Endothelial cell of umbilical vein (primary cell): ENCODE measurements around the gene SH3TC1.

Experiments used
- CTCF ChIP-seq, 2 donors: IDR thresholded peaks; 1 replicate in 1 of 2; 2 replicates in 1 of 2; pipeline ENCODE4 v1.5.1; 2011; ENCODE audit warnings: low read length in 2 of 2, mild to moderate bottlenecking in 2 of 2, moderate library complexity in 2 of 2, control low read depth in 1 of 2, inconsistent platforms in 1 of 2, low read depth in 1 of 2; ENCODE audit not compliant: insufficient read depth in 1 of 2; ENCODE audit errors: extremely low read depth in 1 of 2
- EZH2 ChIP-seq: IDR thresholded peaks from 2 replicates; pipeline ENCODE4 v1.6.1; 2012; ENCODE audit warnings: borderline replicate concordance, low read depth, mild to moderate bottlenecking, moderate library complexity, low read length, inconsistent platforms; ENCODE audit not compliant: severe bottlenecking
- FOS ChIP-seq: IDR thresholded peaks from 2 replicates; pipeline ENCODE4 v1.6.1; 2011; ENCODE audit warnings: mild to moderate bottlenecking, low read length, moderate library complexity, borderline replicate concordance; ENCODE audit not compliant: insufficient read depth
- GATA2 ChIP-seq: IDR thresholded peaks from 2 replicates; pipeline ENCODE4 v1.7.0; 2011; ENCODE audit warnings: low read depth, mild to moderate bottlenecking, moderate library complexity, mixed read lengths, low read length; ENCODE audit not compliant: insufficient read length, insufficient read depth
- JUN ChIP-seq: IDR thresholded peaks from 2 replicates; pipeline ENCODE4 v1.6.1; 2011; ENCODE audit warnings: borderline replicate concordance, low read depth; ENCODE audit not compliant: insufficient read length, insufficient read depth
- MYC ChIP-seq: IDR thresholded peaks from one replicate; pipeline ENCODE4 v1.6.1; 2011; ENCODE audit warnings: mild to moderate bottlenecking, low read depth, low read length
- POLR2A ChIP-seq: IDR thresholded peaks from 2 replicates; pipeline ENCODE4 v1.6.1; 2012; ENCODE audit warnings: low read depth, mild to moderate bottlenecking, control low read depth, low read length
- POLR2AphosphoS5 ChIP-seq: IDR thresholded peaks from 2 replicates; pipeline ENCODE4 v1.6.1; 2012; ENCODE audit warnings: low read depth, mild to moderate bottlenecking, control low read depth, low read length, moderate library complexity; ENCODE audit not compliant: insufficient read depth

GRCh38 chr4:8266088-8266487 is 67.0 kb downstream of the SH3TC1 start:
- TF ChIP-seq CTCF (IDR thresholded peaks at IDR 0.05; ENCODE audit: extremely low read depth in 1 of 2, insufficient read depth in 1 of 2, low read depth in 1 of 2, low read length in 2 of 2), result no peak
- TF ChIP-seq POLR2A, result no peak
- no peak for TF ChIP-seq MYC
- no peak for TF ChIP-seq EZH2
- no peak for TF ChIP-seq GATA2
- no peak for TF ChIP-seq JUN
- no peak for TF ChIP-seq POLR2AphosphoS5
- TF ChIP-seq FOS, result no peak
